ENCODE data around the gene CCDC24. TPM values are rescaled to one million over a fixed set of nuclear protein-coding genes. Genes with fewer than 3 reads are reported as not detected.

The CCDC24 gene
- total and polyA plus RNA-seq, 2 of the 13 experiments (the other 11 are each of a cell fraction or from before 2014, with no cell fraction given) = 1.4 to 2.9 TPM

- no peak for FAIRE-seq
- Histone ChIP-seq H3K79me2 (ENCODE audit: insufficient read depth, low read length) (no peaks in the 10 kb centered on the region), H3K36me3 (replicated peaks in 1 of 2; ENCODE audit: control insufficient read depth in 1 of 2, insufficient read depth in 2 of 2, low read length in 2 of 2) (no peaks in the 10 kb centered on the region), H3K27ac (ENCODE audit: extremely low read length, insufficient read depth, low read length) (no peak overlapping the region), H3K27me3 (ENCODE audit: control insufficient read depth in 1 of 2, insufficient read depth in 2 of 2, low read length in 2 of 2) (no peaks in the 10 kb centered on the region; a peak in 2 of 5 replicates), H2AFZ (ENCODE audit: low read length) (peak overlapping the region; percentile 63), H3K9ac (ENCODE audit: insufficient read depth, low read depth, low read length) (no peak overlapping the region; the same call in 1 of the 2 replicates), H3K4me1 (ENCODE audit: insufficient read depth, low read length) (peaks cover 37% of the 10 kb centered on the region), H3K9me3 (ENCODE audit: low read length) (no peaks in the 10 kb centered on the region), H3K4me2 (ENCODE audit: low read depth, low read length) (peak overlapping the region; percentile 74), H3K4me3 (replicated peaks in 1 of 3; ENCODE audit: insufficient read depth in 1 of 3, low read depth in 2 of 3, low read length in 3 of 3) (peak overlapping the region in 2 of 3 experiments; percentile 1 to 57; a peak in 2 of 6 replicates), H4K20me1 (ENCODE audit: insufficient read depth, low read length) (no peaks in the 10 kb centered on the region)
- peak; percentile 64 for ATAC-seq
- BruUV-seq (replicated peaks) = no TSS peak
- DNase-seq (ENCODE audit: low spot score) = no peak
- CTCF ChIA-PET (ENCODE audit: low intra/inter-chr PET ratio, low total read pairs) = no interaction called here
- 22% methylated on average over 8 of the region's 16 CpGs for WGBS (ENCODE audit: low lambda C conversion rate)
- intact Hi-C loops (cut with micrococcal nuclease; ENCODE audit: unreplicated experiment) = no loop called here
- in situ Hi-C loops (cut with HindIII; ENCODE audit: extremely low pct_ligation_motif_present, low pct_unique_long_range_greater_than_20kb) = loop anchor here (10.0 kb wide), 1 partner anchor 289 kb away; no protein-coding TSS in a partner anchor
- POLR2A ChIA-PET = interaction anchor here (1.0 to 2.7 kb wide), 5 partner anchors 11 to 56 kb away, joined by 3 to 22 read pairs (median 3); partner anchors contain the start of gene SLC6A9
- TF ChIP-seq POGK (CRISPR knock-in tag; conservative IDR thresholded peaks at IDR 0.05) (no peak), ZFP37 (CRISPR knock-in tag; IDR thresholded peaks at IDR 0.05; ENCODE audit: borderline replicate concordance) (no peak), KDM3A (CRISPR knock-in tag; IDR thresholded peaks at IDR 0.05; ENCODE audit: low read depth) (no peak), SAP130 (CRISPR knock-in tag; IDR thresholded peaks at IDR 0.05; ENCODE audit: low read depth) (no peak), ZNF687 (CRISPR knock-in tag; IDR thresholded peaks at IDR 0.05) (peak; percentile 64), GABPB1 (CRISPR knock-in tag; IDR thresholded peaks at IDR 0.05) (peak; percentile 58), ZNF83 (CRISPR knock-in tag; IDR thresholded peaks at IDR 0.05; ENCODE audit: borderline replicate concordance) (no peak), ARHGAP35 (CRISPR knock-in tag; IDR thresholded peaks at IDR 0.05; ENCODE audit: borderline replicate concordance) (no peak), ZNF350 (CRISPR knock-in tag; IDR thresholded peaks at IDR 0.05; ENCODE audit: borderline replicate concordance, low read depth) (no peak), ISX (CRISPR knock-in tag; conservative IDR thresholded peaks at IDR 0.05) (no peak), JARID2 (CRISPR knock-in tag; IDR thresholded peaks at IDR 0.05; ENCODE audit: insufficient replicate concordance) (no peak), ZNF841 (CRISPR knock-in tag; IDR thresholded peaks at IDR 0.05; ENCODE audit: borderline replicate concordance) (no peak), GATAD2A (CRISPR knock-in tag; IDR thresholded peaks at IDR 0.05) (no peak), ATF7-NPFF (CRISPR knock-in tag; IDR thresholded peaks at IDR 0.05; ENCODE audit: low read depth) (no peak)
- TF ChIP-seq, protein P1, sequence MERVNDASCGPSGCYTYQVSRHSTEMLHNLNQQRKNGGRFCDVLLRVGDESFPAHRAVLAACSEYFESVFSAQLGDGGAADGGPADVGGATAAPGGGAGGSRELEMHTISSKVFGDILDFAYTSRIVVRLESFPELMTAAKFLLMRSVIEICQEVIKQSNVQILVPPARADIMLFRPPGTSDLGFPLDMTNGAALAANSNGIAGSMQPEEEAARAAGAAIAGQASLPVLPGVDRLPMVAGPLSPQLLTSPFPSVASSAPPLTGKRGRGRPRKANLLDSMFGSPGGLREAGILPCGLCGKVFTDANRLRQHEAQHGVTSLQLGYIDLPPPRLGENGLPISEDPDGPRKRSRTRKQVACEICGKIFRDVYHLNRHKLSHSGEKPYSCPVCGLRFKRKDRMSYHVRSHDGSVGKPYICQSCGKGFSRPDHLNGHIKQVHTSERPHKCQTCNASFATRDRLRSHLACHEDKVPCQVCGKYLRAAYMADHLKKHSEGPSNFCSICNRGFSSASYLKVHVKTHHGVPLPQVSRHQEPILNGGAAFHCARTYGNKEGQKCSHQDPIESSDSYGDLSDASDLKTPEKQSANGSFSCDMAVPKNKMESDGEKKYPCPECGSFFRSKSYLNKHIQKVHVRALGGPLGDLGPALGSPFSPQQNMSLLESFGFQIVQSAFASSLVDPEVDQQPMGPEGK (CRISPR knock-in tag; IDR thresholded peaks at IDR 0.05) = no peak
Observed at GRCh38 chr1:44043176-44044070, 52.0 kb downstream of the CCDC24 start.

All from HepG2 (cell line).